Gastroesophageal sphincter (tissue), 3 donors: ENCODE data around the gene PLA2G10.
"Not testable (repeated sequence)": the region's sequence is repeated elsewhere in the genome, so short reads cannot be mapped to it uniquely, and the experiment has no call there.

Experiments used
- EP300 ChIP-seq: sonication (generic); formaldehyde crosslinking; IDR thresholded peaks from one replicate; pipeline ENCODE4 v1.6.1; 2017; ENCODE audit warnings: antibody characterized with exemption, mild to moderate bottlenecking
- POLR2A ChIP-seq, 2 donors: fragments of 450-650 bp; IDR thresholded peaks; one replicate each; pipeline ENCODE4 v1.6.1; 2017; ENCODE audit warnings: antibody characterized with exemption in 2 of 2, mild to moderate bottlenecking in 2 of 2, moderate library complexity in 1 of 2
- POLR2AphosphoS5 ChIP-seq: sonication (generic); formaldehyde crosslinking; IDR thresholded peaks from one replicate; pipeline ENCODE4 v1.6.1; 2017; ENCODE audit warnings: antibody characterized with exemption
- TF ChIP-seq, protein P1 (sequence below), 4 experiments: fragments of 200-600 bp in 2 of 4; fragments of 450-650 bp in 2 of 4; sonication (generic) in 1 of 4; IDR thresholded peaks; one replicate each; pipeline ENCODE4 v1.5.1; 2017 to 2019; ENCODE audit warnings: antibody characterized with exemption in 4 of 4, mild to moderate bottlenecking in 2 of 4, moderate library complexity in 2 of 4

DNA sequence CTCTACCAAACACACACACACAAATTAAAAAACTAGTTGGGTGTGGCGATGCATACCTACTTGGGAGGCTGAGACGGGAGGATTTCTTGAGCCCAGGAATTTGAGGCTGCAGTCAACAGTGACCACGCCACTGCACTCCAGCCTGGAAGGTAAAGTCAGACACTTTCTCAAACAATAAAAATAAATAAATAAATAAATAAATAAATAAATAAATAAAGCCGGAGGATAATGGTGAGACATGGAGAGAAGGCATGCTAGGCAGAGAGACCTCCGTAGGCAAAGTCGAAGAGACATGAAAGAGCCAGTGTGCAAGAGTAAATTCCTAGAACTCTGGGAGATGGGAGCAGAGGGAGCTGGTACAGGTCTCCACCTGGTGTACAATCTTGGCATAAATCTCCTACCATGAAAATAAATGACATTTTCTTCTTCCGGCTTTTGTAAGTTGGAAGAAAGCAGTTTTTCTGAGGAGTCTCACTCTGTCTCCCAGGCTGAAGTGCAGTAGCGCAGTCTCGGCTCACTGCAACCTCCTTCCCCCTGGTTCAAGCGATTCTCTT lies 46.8 kb upstream of the PLA2G10 start:
- not testable (repeated sequence) for TF ChIP-seq POLR2AphosphoS5; EP300; POLR2A (IDR thresholded peaks at IDR 0.05)
- TF ChIP-seq, protein P1, sequence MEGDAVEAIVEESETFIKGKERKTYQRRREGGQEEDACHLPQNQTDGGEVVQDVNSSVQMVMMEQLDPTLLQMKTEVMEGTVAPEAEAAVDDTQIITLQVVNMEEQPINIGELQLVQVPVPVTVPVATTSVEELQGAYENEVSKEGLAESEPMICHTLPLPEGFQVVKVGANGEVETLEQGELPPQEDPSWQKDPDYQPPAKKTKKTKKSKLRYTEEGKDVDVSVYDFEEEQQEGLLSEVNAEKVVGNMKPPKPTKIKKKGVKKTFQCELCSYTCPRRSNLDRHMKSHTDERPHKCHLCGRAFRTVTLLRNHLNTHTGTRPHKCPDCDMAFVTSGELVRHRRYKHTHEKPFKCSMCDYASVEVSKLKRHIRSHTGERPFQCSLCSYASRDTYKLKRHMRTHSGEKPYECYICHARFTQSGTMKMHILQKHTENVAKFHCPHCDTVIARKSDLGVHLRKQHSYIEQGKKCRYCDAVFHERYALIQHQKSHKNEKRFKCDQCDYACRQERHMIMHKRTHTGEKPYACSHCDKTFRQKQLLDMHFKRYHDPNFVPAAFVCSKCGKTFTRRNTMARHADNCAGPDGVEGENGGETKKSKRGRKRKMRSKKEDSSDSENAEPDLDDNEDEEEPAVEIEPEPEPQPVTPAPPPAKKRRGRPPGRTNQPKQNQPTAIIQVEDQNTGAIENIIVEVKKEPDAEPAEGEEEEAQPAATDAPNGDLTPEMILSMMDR (IDR thresholded peaks at IDR 0.05) = not testable (repeated sequence)
